Lower leg skin (tissue), 4 donors: ENCODE measurements around the gene KRT1. TPM values are rescaled to one million over a fixed set of nuclear protein-coding genes. Genes with fewer than 3 reads are reported as not detected.
"Not testable (repeated sequence)": the region's sequence is repeated elsewhere in the genome, so short reads cannot be mapped to it uniquely, and the experiment has no call there.

Experiments
- DNase-seq, 2 donors: peaks; one replicate each; pipeline ENCODE4 v3.0.0-alpha.2; 2019; ENCODE audit warnings: low spot score in 2 of 2
- H3K4me3 ChIP-seq: fragments of 200-600 bp; sonication (generic); 2 replicates; pipeline ENCODE4 v1.5.1; 2017; ENCODE audit warnings: mild to moderate bottlenecking, low read depth; ENCODE audit not compliant: poor library complexity, severe bottlenecking
- CTCF ChIP-seq, 3 donors: fragments of 450-650 bp; IDR thresholded peaks; one replicate each; pipeline ENCODE4 v1.5.1; 2016; ENCODE audit warnings: antibody characterized with exemption in 3 of 3, mild to moderate bottlenecking in 3 of 3, moderate library complexity in 2 of 3
- POLR2A ChIP-seq, 2 donors: fragments of 450-650 bp; IDR thresholded peaks; one replicate each; pipeline ENCODE4 v1.6.1; 2016 to 2017; ENCODE audit warnings: antibody characterized with exemption in 2 of 2, mild to moderate bottlenecking in 1 of 2, moderate library complexity in 1 of 2
- WGBS, 2 donors: methylation state at CpG; one replicate each; pipeline ENCODE4 v1.1.5; 2018; 5-methylcytosine and 5-hydroxymethylcytosine counted together
- intact Hi-C: fragments of 100-400 bp; cut with DNase I; formaldehyde crosslinking; loops from one replicate; pipeline ENCODE4 v1.15.0; 2023; ENCODE audit warnings: low total_unique reads
- total RNA-seq, 4 donors: library from RNA; depleted of rRNA; stranded (reverse); fragments of >200 nt; gene quantifications; one replicate each; pipeline ENCODE4 v1.1.0, GENCODE V29; 2016

Gene KRT1
- total RNA-seq, 4 donors from 2014 or later = 5,671 to 8,911 (median 6,268) TPM

DNA sequence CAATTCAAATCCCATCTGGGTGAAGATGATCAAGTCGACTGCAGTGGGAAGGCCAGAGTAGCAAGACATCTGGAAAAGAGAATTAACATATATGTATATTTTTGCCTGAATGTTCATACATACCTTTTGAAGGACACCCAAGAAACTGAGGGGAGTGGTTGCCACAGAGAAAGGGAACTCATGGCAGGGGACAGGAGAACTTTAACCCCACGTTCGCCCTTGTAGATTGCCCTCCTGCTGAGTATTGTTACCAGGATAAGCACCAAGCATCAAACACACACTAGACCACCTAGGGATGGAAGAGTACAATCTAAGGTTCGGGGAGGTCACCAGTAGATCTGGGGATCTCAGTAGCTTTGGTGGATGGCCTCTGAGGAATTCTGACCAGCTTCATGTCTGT, 9.7 kb downstream of the KRT1 start:
- TF ChIP-seq POLR2A (IDR thresholded peaks at IDR 0.05) (no peak), CTCF (IDR thresholded peaks at IDR 0.05) (no peak)
- intact Hi-C loops = no loop called here
- no peak overlapping the region for H3K4me3 ChIP-seq
- 89 to 91% methylated on average over 4 of the region's 4 CpGs for WGBS, 2 donors
- no peak for DNase-seq

DNA sequence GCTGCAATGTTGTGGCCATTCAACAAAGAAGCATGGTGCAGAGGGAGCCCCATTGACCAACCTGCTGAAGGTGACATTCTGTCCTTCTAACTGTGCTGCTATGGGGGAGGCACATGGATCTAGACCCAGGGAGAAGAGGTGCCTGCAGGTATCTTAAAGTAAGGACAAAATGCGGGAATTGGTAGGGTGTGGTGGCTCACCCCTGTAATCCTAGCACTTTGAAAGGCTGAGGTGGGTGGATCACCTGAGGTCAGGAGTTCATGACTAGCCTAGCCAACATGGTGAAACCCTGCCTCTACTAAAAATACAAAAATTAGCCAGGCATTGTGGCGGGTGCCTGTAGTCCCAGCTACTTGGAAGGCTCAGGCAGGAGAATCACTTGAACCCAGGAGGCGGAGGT, 10.3 kb downstream of the KRT1 start:
- intact Hi-C loops, H3K4me3 ChIP-seq, DNase-seq: not testable (repeated sequence)
- WGBS, 2 donors = 85 to 96% methylated on average over 3 of the region's 3 CpGs

GRCh38 chr12:52669426-52669825, 10.8 kb downstream of the KRT1 start:
- intact Hi-C loops = no loop called here
- no peak for TF ChIP-seq POLR2A (IDR thresholded peaks at IDR 0.05)
- TF ChIP-seq CTCF (IDR thresholded peaks at IDR 0.05) = no peak
- DNase-seq = no peak
- H3K4me3 ChIP-seq = no peak overlapping the region

DNA sequence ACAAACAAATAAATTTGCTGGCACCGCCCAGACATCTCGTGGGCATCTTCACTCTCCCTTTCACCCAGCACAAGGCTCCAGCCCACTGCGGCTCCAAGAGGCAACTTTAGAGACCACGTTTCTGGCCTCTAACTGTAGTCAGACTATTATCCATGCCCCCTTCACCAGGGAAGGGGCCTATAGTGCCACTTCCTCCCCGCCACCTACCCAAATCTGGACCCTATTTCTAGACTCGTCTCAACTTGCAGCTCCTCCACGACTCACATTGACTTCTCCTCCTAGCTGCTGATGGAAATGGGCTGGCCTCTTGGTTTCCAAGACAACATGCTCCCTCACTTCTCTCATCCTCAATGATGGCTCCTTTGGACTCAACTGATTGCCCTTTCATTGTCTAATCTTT, 12.3 kb downstream of the KRT1 start:
- no peak overlapping the region for H3K4me3 ChIP-seq
- intact Hi-C loops = no loop called here
- WGBS, 2 donors = 61 to 65% methylated on average over 7 of the region's 7 CpGs
- no peak for DNase-seq
- TF ChIP-seq CTCF (IDR thresholded peaks at IDR 0.05) = no peak
- no peak for TF ChIP-seq POLR2A (IDR thresholded peaks at IDR 0.05)

GRCh38 chr12:52667509-52667908, 12.7 kb downstream of the KRT1 start:
- WGBS, 2 donors = 44 to 47% methylated on average over 6 to 9 of the region's 9 CpGs
- intact Hi-C loops = no loop called here
- H3K4me3 ChIP-seq = no peak overlapping the region
- DNase-seq = no peak
- no peak for TF ChIP-seq CTCF (IDR thresholded peaks at IDR 0.05)
- TF ChIP-seq POLR2A (IDR thresholded peaks at IDR 0.05) = no peak

DNA sequence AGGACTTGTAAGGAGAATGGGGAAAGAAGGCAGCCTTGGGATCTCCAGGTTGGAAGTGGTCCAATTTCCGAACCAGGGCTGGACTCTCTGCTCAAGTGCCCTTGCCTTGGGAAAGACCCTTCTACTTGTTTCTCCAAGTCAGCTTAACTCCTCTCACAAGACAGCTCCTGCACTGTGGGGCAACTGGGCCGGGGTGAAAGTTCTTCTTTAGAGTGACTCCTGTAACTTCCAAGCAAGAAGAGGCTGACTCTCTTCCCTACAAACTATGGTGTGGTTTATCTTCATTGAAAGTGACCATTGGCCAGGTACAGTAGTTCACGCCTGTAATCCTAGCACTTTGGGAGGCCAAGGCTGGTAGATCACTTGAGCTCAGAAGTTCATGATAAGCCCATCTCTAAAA, 13.7 kb downstream of the KRT1 start:
- TF ChIP-seq CTCF (IDR thresholded peaks at IDR 0.05) (no peak), POLR2A (IDR thresholded peaks at IDR 0.05) (no peak)
- H3K4me3 ChIP-seq = no peak overlapping the region
- no peak for DNase-seq
- WGBS, 2 donors = 75 to 81% methylated on average over 3 of the region's 3 CpGs
- intact Hi-C loops = no loop called here
